H9 (cell line): ENCODE measurements around the gene INTS6L. TPM values are rescaled to one million over a fixed set of nuclear protein-coding genes. Genes with fewer than 3 reads are reported as not detected.

Source experiments
- DNase-seq: peaks from one replicate; pipeline ENCODE4 v3.0.0-alpha.2; 2017
- H2AFZ ChIP-seq: one replicate; pipeline ENCODE4 v1.6.1; 2013; ENCODE audit warnings: mild to moderate bottlenecking, low read length, control low read depth, moderate library complexity
- H2AK5ac ChIP-seq: 2 replicates; pipeline ENCODE4 v1.6.1; 2013; ENCODE audit warnings: low read length, control low read depth, mixed read lengths; ENCODE audit not compliant: insufficient read length
- H2BK120ac ChIP-seq: one replicate; pipeline ENCODE4 v1.6.1; 2013; ENCODE audit warnings: low read depth, mild to moderate bottlenecking, low read length, control low read depth, inconsistent platforms; ENCODE audit not compliant: poor library complexity, severe bottlenecking
- H2BK12ac ChIP-seq: 2 replicates; pipeline ENCODE4 v1.6.1; 2013; ENCODE audit warnings: low read length, control low read depth, mixed read lengths, low read depth; ENCODE audit not compliant: insufficient read length
- H2BK15ac ChIP-seq: 2 replicates; pipeline ENCODE4 v1.6.1; 2013; ENCODE audit warnings: low read depth, low read length, control low read depth
- H2BK20ac ChIP-seq: one replicate; pipeline ENCODE4 v1.6.1; 2013; ENCODE audit warnings: low read depth, mild to moderate bottlenecking, low read length, control low read depth, inconsistent platforms; ENCODE audit not compliant: poor library complexity, severe bottlenecking
- H2BK5ac ChIP-seq: 2 replicates; pipeline ENCODE4 v1.6.1; 2013; ENCODE audit warnings: low read length, control low read depth, mixed read lengths; ENCODE audit not compliant: insufficient read length
- H3K14ac ChIP-seq: 2 replicates; pipeline ENCODE4 v1.6.1; 2013; ENCODE audit warnings: low read length, control low read depth; ENCODE audit not compliant: insufficient read depth
- H3K18ac ChIP-seq: 2 replicates; pipeline ENCODE4 v1.6.1; 2013; ENCODE audit warnings: low read depth, mild to moderate bottlenecking, mixed read lengths, low read length, control low read depth; ENCODE audit not compliant: insufficient read length
- H3K23ac ChIP-seq: 2 replicates; pipeline ENCODE4 v1.6.1; 2013; ENCODE audit warnings: low read length, control low read depth, mixed read lengths, low read depth; ENCODE audit not compliant: insufficient read length
- H3K23me2 ChIP-seq: 2 replicates; pipeline ENCODE4 v1.6.1; 2013; ENCODE audit warnings: low read depth, mild to moderate bottlenecking, mixed read lengths, low read length, control low read depth; ENCODE audit not compliant: insufficient read length, poor library complexity, severe bottlenecking
- H3K27ac ChIP-seq: 2 replicates; pipeline ENCODE4 v1.5.1; 2013; ENCODE audit warnings: low read length, control low read depth, mixed read lengths, low read depth; ENCODE audit not compliant: insufficient read length
- H3K27me3 ChIP-seq: 2 replicates; pipeline ENCODE4 v1.6.1; 2013; ENCODE audit warnings: low read length, control low read depth, inconsistent platforms; ENCODE audit not compliant: insufficient read depth
- H3K4ac ChIP-seq: 2 replicates; pipeline ENCODE4 v1.6.1; 2013; ENCODE audit warnings: low read depth, mild to moderate bottlenecking, control low read depth, inconsistent platforms, low read length, moderate library complexity
- H3K4me1 ChIP-seq: 2 replicates; pipeline ENCODE4 v1.6.1; 2013; ENCODE audit warnings: low read length, control low read depth, inconsistent platforms; ENCODE audit not compliant: insufficient read depth
- H3K4me2 ChIP-seq: 2 replicates; pipeline ENCODE4 v1.6.1; 2013; ENCODE audit warnings: low read length, control low read depth, mixed read lengths; ENCODE audit not compliant: insufficient read length, insufficient read depth
- H3K56ac ChIP-seq: 2 replicates; pipeline ENCODE4 v1.6.1; 2013; ENCODE audit warnings: low read depth, mild to moderate bottlenecking, mixed read lengths, low read length, control low read depth; ENCODE audit not compliant: insufficient read length
- H3K79me1 ChIP-seq: 2 replicates; pipeline ENCODE4 v1.6.1; 2013; ENCODE audit warnings: low read depth, mild to moderate bottlenecking, moderate library complexity, low read length, control low read depth, inconsistent platforms; ENCODE audit not compliant: insufficient read depth, poor library complexity, severe bottlenecking
- H3K79me2 ChIP-seq: 2 replicates; pipeline ENCODE4 v1.6.1; 2013; ENCODE audit warnings: low read length, control low read depth, inconsistent platforms; ENCODE audit not compliant: insufficient read depth
- H3K9ac ChIP-seq: 2 replicates; pipeline ENCODE4 v1.6.1; 2013; ENCODE audit warnings: low read length, control low read depth, mixed read lengths; ENCODE audit not compliant: insufficient read length; ENCODE audit errors: extremely low read depth
- H3K9me3 ChIP-seq: one replicate; pipeline ENCODE4 v1.6.1; 2013; ENCODE audit warnings: low read depth, low read length, inconsistent platforms; ENCODE audit not compliant: control insufficient read depth
- H3T11ph ChIP-seq: one replicate; pipeline ENCODE4 v1.6.1; 2013; ENCODE audit warnings: mild to moderate bottlenecking, low read length, control low read depth, inconsistent platforms
- H4K20me1 ChIP-seq: one replicate; pipeline ENCODE4 v1.6.1; 2013; ENCODE audit not compliant: control insufficient read depth, insufficient read length, insufficient read depth
- H4K5ac ChIP-seq: 2 replicates; pipeline ENCODE4 v1.6.1; 2013; ENCODE audit warnings: low read depth, mild to moderate bottlenecking, mixed read lengths, low read length, control low read depth; ENCODE audit not compliant: insufficient read length
- H4K8ac ChIP-seq: replicated peaks from 2 replicates; pipeline ENCODE4 v1.6.1; 2013; ENCODE audit warnings: low read length, control low read depth, mixed read lengths, low read depth; ENCODE audit not compliant: insufficient read length
- H4K91ac ChIP-seq: 2 replicates; pipeline ENCODE4 v1.6.1; 2013; ENCODE audit warnings: low read depth, mild to moderate bottlenecking, moderate library complexity, mixed read lengths, low read length, control low read depth; ENCODE audit not compliant: insufficient read length
- H3K27ac Mint-ChIP-seq, 3 experiments: 2 replicates in 2 of 3; 3 replicates in 1 of 3; pipeline ENCODE4 v1.8.0; 2020 to 2021; ENCODE audit warnings: mixed read lengths in 3 of 3, mild to moderate bottlenecking in 1 of 3, moderate library complexity in 1 of 3
- H3K27me3 Mint-ChIP-seq: 2 replicates; pipeline ENCODE4 v1.8.0; 2021; ENCODE audit warnings: low read depth, mild to moderate bottlenecking, moderate library complexity, mixed read lengths
- H3K36me3 Mint-ChIP-seq, 3 experiments: 2 replicates in 2 of 3; 3 replicates in 1 of 3; pipeline ENCODE4 v1.8.0; 2020 to 2021; ENCODE audit warnings: low read depth in 3 of 3, mixed read lengths in 3 of 3; ENCODE audit not compliant: insufficient read depth in 1 of 3
- H3K4me1 Mint-ChIP-seq, 2 experiments: 2 replicates each; pipeline ENCODE4 v1.8.0; 2020; ENCODE audit warnings: mixed read lengths in 2 of 2
- H3K4me3 Mint-ChIP-seq, 2 experiments: 2 replicates in 1 of 2; 3 replicates in 1 of 2; pipeline ENCODE4 v1.8.0; 2020 to 2021; ENCODE audit warnings: mild to moderate bottlenecking in 2 of 2, mixed read lengths in 2 of 2, moderate library complexity in 1 of 2
- H3K9me3 Mint-ChIP-seq, 2 experiments: 2 replicates in 1 of 2; 3 replicates in 1 of 2; pipeline ENCODE4 v1.8.0; 2020; ENCODE audit warnings: mild to moderate bottlenecking in 2 of 2, mixed read lengths in 2 of 2, moderate library complexity in 1 of 2
- CTCF ChIP-seq: fragments of 200-600 bp; sonication (generic); conservative IDR thresholded peaks from 3 replicates; pipeline ENCODE4 v1.8.0; 2021; ENCODE audit warnings: antibody characterized with exemption, mild to moderate bottlenecking
- WGBS: extraction: QIAGEN DNeasy Blood & Tissue Kit; methylation state at CpG from one replicate; pipeline ENCODE4 v1.1.7; 2013; ENCODE audit warnings: missing lambda C conversion rate, low lambda C conversion rate, mixed read lengths; ENCODE audit not compliant: insufficient read length; ENCODE audit errors: extremely low coverage; 5-methylcytosine and 5-hydroxymethylcytosine counted together
- total RNA-seq: library from RNA; stranded (reverse); gene quantifications from 2 replicates; pipeline ENCODE4 v1.2.1, GENCODE V29; 2021

Gene INTS6L
- total RNA-seq, 1 experiment from 2014 or later = 7.8 TPM

DNA sequence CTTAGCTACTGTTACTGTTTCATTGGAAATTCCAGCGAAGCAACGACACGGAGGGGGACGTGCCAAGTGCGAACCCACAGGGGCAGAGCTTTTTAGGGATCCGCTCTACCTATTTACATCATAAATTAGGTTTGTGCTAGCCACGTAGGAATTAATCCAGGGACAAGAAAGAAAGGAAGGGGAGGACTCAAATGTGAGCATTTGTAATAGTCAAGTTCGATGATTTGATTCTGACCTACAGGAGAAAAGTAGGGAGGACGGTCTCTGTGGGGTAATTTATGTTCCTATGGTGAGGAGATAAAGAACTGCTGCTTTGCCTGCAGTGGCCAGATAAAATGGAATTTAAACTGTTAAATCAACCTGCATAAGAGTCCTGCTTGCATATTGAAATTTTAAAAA lies 1.7 kb downstream of the INTS6L start:
- Histone ChIP-seq H4K8ac (no peak overlapping the region), H2BK12ac (no peak overlapping the region), H3K18ac (peak overlapping the region; percentile 84), H4K5ac (no peak overlapping the region), H3K79me1 (no peaks in the 10 kb centered on the region), H3K79me2 (no peaks in the 10 kb centered on the region), H3K9me3 (peaks cover 25% of the 10 kb centered on the region), H2BK20ac (no peak overlapping the region), H3K9ac (peak overlapping the region; percentile 59), H2BK5ac (no peak overlapping the region), H2AK5ac (no peak overlapping the region), H2BK15ac (no peak overlapping the region), H3K27me3 (no peaks in the 10 kb centered on the region), H3K56ac (no peak overlapping the region), H3K14ac (peak overlapping the region; percentile 87; the same call in 1 of the 2 replicates), H3K27ac (no peak overlapping the region), H3K23ac (no peak overlapping the region), H3K23me2 (peaks cover 5% of the 10 kb centered on the region), H2BK120ac (no peak overlapping the region), H4K20me1 (no peaks in the 10 kb centered on the region), H3K4me2 (peak overlapping the region; percentile 64), H3K4ac (no peak overlapping the region), H3T11ph (no peak overlapping the region), H4K91ac (no peak overlapping the region), H3K4me1 (no peaks in the 10 kb centered on the region), H2AFZ (no peak overlapping the region)
- Mint-ChIP-seq H3K9me3 (peaks cover 54 to 71% of the 10 kb centered on the region in 2 experiments), H3K4me1 (peaks cover 9 to 10% of the 10 kb centered on the region in 2 experiments), H3K4me3 (peak overlapping the region; percentile 84 to 88), H3K27ac (peak overlapping the region in 2 of 3 experiments; percentile 85 to 87; a peak in 4 of 7 replicates), H3K27me3 (no peaks in the 10 kb centered on the region), H3K36me3 (no peaks in the 10 kb centered on the region; a peak in 2 of 7 replicates)
- no peak for TF ChIP-seq CTCF
- WGBS = no CpG with 5 or more reads among the region's 9 CpGs
- DNase-seq = no peak
